Measurements from ENCODE around the gene ACTBL2. TPM values are rescaled to one million over a fixed set of nuclear protein-coding genes. Genes with fewer than 3 reads are reported as not detected.

Gene ACTBL2
- polyA plus RNA-seq, 1 of the 3 experiments (the other 2 are of a cell fraction), result 0.99 TPM

DNA sequence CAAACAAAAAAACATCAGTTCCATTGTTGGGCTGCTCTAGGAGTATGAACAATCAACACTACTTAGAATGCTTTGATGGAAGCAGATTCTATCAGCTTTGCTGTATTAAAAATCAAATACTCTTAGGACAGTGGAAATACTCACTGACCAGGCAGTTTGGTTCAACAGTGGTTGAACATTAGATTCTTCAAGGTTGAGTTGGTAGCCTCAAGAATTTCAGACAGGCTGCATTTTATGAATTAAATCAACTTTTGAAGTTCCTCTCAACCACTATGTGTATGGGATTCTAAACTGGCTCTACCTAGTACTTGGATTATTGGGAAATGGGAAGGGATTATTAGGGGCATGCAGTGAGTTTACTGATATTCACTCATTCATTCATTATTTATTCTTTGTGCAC, 35.0 kb downstream of the ACTBL2 start:
- H3K27ac ChIP-seq (ENCODE audit: low read depth in 2 of 2, low read length in 1 of 2), result no peak overlapping the region

More for the DNA sequence above, 35.0 kb downstream of the ACTBL2 start:
- Histone ChIP-seq H3K9me2 (no peaks in the 10 kb centered on the region), H3F3A (replicated peaks; ENCODE audit: insufficient read depth) (peaks cover 4% of the 10 kb centered on the region), H3K36me3 (replicated peaks in 1 of 2; ENCODE audit: control insufficient read depth in 1 of 2, insufficient read depth in 2 of 2, low read length in 1 of 2) (no peaks in the 10 kb centered on the region), H3K9me3 (no peaks in the 10 kb centered on the region), H3K27me3 (ENCODE audit: insufficient read depth) (no peaks in the 10 kb centered on the region), H2AFZ (ENCODE audit: low read depth) (no peak overlapping the region), H3K9ac (no peak overlapping the region), H3K4me2 (no peak overlapping the region), H3K79me2 (ENCODE audit: insufficient read depth) (no peaks in the 10 kb centered on the region), H4K20me1 (ENCODE audit: insufficient read depth) (no peaks in the 10 kb centered on the region), H3K4me3 (ENCODE audit: low read depth in 2 of 2, low read length in 1 of 2) (no peak overlapping the region), H3K4me1 (ENCODE audit: control insufficient read depth in 1 of 2, insufficient read depth in 2 of 2, low read depth in 1 of 2, low read length in 1 of 2) (peaks cover 9 to 31% of the 10 kb centered on the region in 2 experiments)
- ChIA-PET CTCF (no interaction called here), POLR2A (no interaction called here)
- no peak for DNase-seq
- TF ChIP-seq, protein P1, sequence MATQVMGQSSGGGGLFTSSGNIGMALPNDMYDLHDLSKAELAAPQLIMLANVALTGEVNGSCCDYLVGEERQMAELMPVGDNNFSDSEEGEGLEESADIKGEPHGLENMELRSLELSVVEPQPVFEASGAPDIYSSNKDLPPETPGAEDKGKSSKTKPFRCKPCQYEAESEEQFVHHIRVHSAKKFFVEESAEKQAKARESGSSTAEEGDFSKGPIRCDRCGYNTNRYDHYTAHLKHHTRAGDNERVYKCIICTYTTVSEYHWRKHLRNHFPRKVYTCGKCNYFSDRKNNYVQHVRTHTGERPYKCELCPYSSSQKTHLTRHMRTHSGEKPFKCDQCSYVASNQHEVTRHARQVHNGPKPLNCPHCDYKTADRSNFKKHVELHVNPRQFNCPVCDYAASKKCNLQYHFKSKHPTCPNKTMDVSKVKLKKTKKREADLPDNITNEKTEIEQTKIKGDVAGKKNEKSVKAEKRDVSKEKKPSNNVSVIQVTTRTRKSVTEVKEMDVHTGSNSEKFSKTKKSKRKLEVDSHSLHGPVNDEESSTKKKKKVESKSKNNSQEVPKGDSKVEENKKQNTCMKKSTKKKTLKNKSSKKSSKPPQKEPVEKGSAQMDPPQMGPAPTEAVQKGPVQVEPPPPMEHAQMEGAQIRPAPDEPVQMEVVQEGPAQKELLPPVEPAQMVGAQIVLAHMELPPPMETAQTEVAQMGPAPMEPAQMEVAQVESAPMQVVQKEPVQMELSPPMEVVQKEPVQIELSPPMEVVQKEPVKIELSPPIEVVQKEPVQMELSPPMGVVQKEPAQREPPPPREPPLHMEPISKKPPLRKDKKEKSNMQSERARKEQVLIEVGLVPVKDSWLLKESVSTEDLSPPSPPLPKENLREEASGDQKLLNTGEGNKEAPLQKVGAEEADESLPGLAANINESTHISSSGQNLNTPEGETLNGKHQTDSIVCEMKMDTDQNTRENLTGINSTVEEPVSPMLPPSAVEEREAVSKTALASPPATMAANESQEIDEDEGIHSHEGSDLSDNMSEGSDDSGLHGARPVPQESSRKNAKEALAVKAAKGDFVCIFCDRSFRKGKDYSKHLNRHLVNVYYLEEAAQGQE (IDR thresholded peaks at IDR 0.05; ENCODE audit: low read depth, low read length), result no peak
- TF ChIP-seq TAF1 (IDR thresholded peaks at IDR 0.05; ENCODE audit: borderline replicate concordance, low read depth, low read length), result no peak
- TF ChIP-seq, protein P2, sequence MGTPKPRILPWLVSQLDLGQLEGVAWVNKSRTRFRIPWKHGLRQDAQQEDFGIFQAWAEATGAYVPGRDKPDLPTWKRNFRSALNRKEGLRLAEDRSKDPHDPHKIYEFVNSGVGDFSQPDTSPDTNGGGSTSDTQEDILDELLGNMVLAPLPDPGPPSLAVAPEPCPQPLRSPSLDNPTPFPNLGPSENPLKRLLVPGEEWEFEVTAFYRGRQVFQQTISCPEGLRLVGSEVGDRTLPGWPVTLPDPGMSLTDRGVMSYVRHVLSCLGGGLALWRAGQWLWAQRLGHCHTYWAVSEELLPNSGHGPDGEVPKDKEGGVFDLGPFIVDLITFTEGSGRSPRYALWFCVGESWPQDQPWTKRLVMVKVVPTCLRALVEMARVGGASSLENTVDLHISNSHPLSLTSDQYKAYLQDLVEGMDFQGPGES (IDR thresholded peaks at IDR 0.05; ENCODE audit: low read depth, low read length), result no peak
- no peak for TF ChIP-seq RXRA (IDR thresholded peaks at IDR 0.05; ENCODE audit: borderline replicate concordance, low read depth)
- TF ChIP-seq, protein P3, sequence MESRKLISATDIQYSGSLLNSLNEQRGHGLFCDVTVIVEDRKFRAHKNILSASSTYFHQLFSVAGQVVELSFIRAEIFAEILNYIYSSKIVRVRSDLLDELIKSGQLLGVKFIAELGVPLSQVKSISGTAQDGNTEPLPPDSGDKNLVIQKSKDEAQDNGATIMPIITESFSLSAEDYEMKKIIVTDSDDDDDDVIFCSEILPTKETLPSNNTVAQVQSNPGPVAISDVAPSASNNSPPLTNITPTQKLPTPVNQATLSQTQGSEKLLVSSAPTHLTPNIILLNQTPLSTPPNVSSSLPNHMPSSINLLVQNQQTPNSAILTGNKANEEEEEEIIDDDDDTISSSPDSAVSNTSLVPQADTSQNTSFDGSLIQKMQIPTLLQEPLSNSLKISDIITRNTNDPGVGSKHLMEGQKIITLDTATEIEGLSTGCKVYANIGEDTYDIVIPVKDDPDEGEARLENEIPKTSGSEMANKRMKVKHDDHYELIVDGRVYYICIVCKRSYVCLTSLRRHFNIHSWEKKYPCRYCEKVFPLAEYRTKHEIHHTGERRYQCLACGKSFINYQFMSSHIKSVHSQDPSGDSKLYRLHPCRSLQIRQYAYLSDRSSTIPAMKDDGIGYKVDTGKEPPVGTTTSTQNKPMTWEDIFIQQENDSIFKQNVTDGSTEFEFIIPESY (IDR thresholded peaks at IDR 0.05; ENCODE audit: borderline replicate concordance, low read depth), result no peak
- TF ChIP-seq, protein P4, sequence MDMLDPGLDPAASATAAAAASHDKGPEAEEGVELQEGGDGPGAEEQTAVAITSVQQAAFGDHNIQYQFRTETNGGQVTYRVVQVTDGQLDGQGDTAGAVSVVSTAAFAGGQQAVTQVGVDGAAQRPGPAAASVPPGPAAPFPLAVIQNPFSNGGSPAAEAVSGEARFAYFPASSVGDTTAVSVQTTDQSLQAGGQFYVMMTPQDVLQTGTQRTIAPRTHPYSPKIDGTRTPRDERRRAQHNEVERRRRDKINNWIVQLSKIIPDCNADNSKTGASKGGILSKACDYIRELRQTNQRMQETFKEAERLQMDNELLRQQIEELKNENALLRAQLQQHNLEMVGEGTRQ (IDR thresholded peaks at IDR 0.05; ENCODE audit: borderline replicate concordance, low read depth, low read length), result no peak
- no peak for TF ChIP-seq SIN3A (IDR thresholded peaks at IDR 0.05; ENCODE audit: borderline replicate concordance, low read depth, low read length)
- TF ChIP-seq, protein P5, sequence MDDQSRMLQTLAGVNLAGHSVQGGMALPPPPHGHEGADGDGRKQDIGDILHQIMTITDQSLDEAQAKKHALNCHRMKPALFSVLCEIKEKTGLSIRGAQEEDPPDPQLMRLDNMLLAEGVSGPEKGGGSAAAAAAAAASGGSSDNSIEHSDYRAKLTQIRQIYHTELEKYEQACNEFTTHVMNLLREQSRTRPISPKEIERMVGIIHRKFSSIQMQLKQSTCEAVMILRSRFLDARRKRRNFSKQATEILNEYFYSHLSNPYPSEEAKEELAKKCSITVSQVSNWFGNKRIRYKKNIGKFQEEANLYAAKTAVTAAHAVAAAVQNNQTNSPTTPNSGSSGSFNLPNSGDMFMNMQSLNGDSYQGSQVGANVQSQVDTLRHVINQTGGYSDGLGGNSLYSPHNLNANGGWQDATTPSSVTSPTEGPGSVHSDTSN (IDR thresholded peaks at IDR 0.05), result no peak
- TF ChIP-seq, protein P6, sequence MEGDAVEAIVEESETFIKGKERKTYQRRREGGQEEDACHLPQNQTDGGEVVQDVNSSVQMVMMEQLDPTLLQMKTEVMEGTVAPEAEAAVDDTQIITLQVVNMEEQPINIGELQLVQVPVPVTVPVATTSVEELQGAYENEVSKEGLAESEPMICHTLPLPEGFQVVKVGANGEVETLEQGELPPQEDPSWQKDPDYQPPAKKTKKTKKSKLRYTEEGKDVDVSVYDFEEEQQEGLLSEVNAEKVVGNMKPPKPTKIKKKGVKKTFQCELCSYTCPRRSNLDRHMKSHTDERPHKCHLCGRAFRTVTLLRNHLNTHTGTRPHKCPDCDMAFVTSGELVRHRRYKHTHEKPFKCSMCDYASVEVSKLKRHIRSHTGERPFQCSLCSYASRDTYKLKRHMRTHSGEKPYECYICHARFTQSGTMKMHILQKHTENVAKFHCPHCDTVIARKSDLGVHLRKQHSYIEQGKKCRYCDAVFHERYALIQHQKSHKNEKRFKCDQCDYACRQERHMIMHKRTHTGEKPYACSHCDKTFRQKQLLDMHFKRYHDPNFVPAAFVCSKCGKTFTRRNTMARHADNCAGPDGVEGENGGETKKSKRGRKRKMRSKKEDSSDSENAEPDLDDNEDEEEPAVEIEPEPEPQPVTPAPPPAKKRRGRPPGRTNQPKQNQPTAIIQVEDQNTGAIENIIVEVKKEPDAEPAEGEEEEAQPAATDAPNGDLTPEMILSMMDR (IDR thresholded peaks at IDR 0.05), result no peak
- no peak for TF ChIP-seq MXI1 (IDR thresholded peaks at IDR 0.05; ENCODE audit: low read depth, low read length)
